Type B pancreatic cell (in vitro differentiated cells): ENCODE measurements around the gene GLDC. TPM values are rescaled to one million over a fixed set of nuclear protein-coding genes. Genes with fewer than 3 reads are reported as not detected.
"Not testable (repeated sequence)": the region's sequence is repeated elsewhere in the genome, so short reads cannot be mapped to it uniquely, and the experiment has no call there.

Experiments
- DNase-seq: peaks from one replicate; pipeline ENCODE4 v3.0.0; 2021; ENCODE audit warnings: mixed read lengths; ENCODE audit not compliant: unreplicated experiment; ENCODE audit errors: extremely low spot score
- H3K27ac Mint-ChIP-seq: 2 replicates; pipeline ENCODE4 v1.8.0; 2021; ENCODE audit warnings: mild to moderate bottlenecking, mixed read lengths
- H3K27me3 Mint-ChIP-seq: 2 replicates; pipeline ENCODE4 v1.8.0; 2021; ENCODE audit warnings: mixed read lengths
- H3K36me3 Mint-ChIP-seq: 2 replicates; pipeline ENCODE4 v1.8.0; 2021; ENCODE audit warnings: mixed read lengths
- H3K4me1 Mint-ChIP-seq: one replicate; pipeline ENCODE4 v1.8.0; 2021; ENCODE audit warnings: mixed read lengths; ENCODE audit not compliant: unreplicated experiment
- H3K4me3 Mint-ChIP-seq: 2 replicates; pipeline ENCODE4 v1.8.0; 2021; ENCODE audit warnings: mild to moderate bottlenecking, mixed read lengths
- H3K9me3 Mint-ChIP-seq: 2 replicates; pipeline ENCODE4 v1.8.0; 2021; ENCODE audit warnings: mixed read lengths
- CTCF ChIP-seq: fragments of 200-600 bp; sonication (generic); conservative IDR thresholded peaks from 2 replicates; pipeline ENCODE4 v1.5.0; 2021; ENCODE audit warnings: antibody characterized with exemption, mild to moderate bottlenecking
- total RNA-seq: library from RNA; stranded (reverse); gene quantifications from 2 replicates; pipeline ENCODE4 v1.2.1, GENCODE V29; 2021; ENCODE audit warnings: low replicate concordance

Gene GLDC
- total RNA-seq, 1 donor from 2014 or later: 11.8 TPM

- TF ChIP-seq CTCF: no peak
- H3K27ac Mint-ChIP-seq: no peak overlapping the region
- DNase-seq: no peak
Measured at GRCh38 chr9:6631207-6631512, 14.4 kb downstream of the GLDC start.

GRCh38 chr9:6630502-6631206 is 14.9 kb downstream of the GLDC start:
- H3K4me3 Mint-ChIP-seq: no peak overlapping the region
- H3K27ac Mint-ChIP-seq: no peak overlapping the region
- H3K36me3 Mint-ChIP-seq: no peaks in the 10 kb centered on the region
- TF ChIP-seq CTCF: no peak
- peaks cover 5% of the 10 kb centered on the region for H3K27me3 Mint-ChIP-seq
- H3K4me1 Mint-ChIP-seq: peaks cover 11% of the 10 kb centered on the region
- DNase-seq: no peak
- no peaks in the 10 kb centered on the region for H3K9me3 Mint-ChIP-seq

More at GRCh38 chr9:6631207-6631512, 14.4 kb downstream of the GLDC start:
- Mint-ChIP-seq H3K9me3 (no peaks in the 10 kb centered on the region), H3K4me1 (peaks cover 11% of the 10 kb centered on the region), H3K4me3 (no peak overlapping the region), H3K27me3 (peaks cover 5% of the 10 kb centered on the region), H3K36me3 (no peaks in the 10 kb centered on the region)

- Mint-ChIP-seq H3K27me3 (no peaks in the 10 kb centered on the region), H3K4me1 (peaks cover 11% of the 10 kb centered on the region), H3K9me3 (no peaks in the 10 kb centered on the region), H3K36me3 (no peaks in the 10 kb centered on the region), H3K4me3 (no peak overlapping the region), H3K27ac (no peak overlapping the region)
- TF ChIP-seq CTCF: no peak
- DNase-seq: no peak
Measured at GRCh38 chr9:6628704-6629103, 16.8 kb downstream of the GLDC start.

- no peaks in the 10 kb centered on the region for H3K9me3 Mint-ChIP-seq
- H3K27me3 Mint-ChIP-seq: no peaks in the 10 kb centered on the region
- H3K36me3 Mint-ChIP-seq: no peaks in the 10 kb centered on the region
- H3K4me3 Mint-ChIP-seq: no peak overlapping the region
- TF ChIP-seq CTCF: no peak
- H3K4me1 Mint-ChIP-seq: no peaks in the 10 kb centered on the region
- no peak for DNase-seq
- H3K27ac Mint-ChIP-seq: no peak overlapping the region
Measured at GRCh38 chr9:6625363-6625762, 20.2 kb downstream of the GLDC start.

- H3K27me3 Mint-ChIP-seq, H3K9me3 Mint-ChIP-seq, DNase-seq, H3K4me1 Mint-ChIP-seq, H3K27ac Mint-ChIP-seq, H3K4me3 Mint-ChIP-seq, H3K36me3 Mint-ChIP-seq: not testable (repeated sequence)
Measured at GRCh38 chr9:6622784-6623183, 22.7 kb downstream of the GLDC start.

- Mint-ChIP-seq H3K36me3 (no peaks in the 10 kb centered on the region), H3K27ac (no peak overlapping the region), H3K4me1 (no peaks in the 10 kb centered on the region)
Measured at GRCh38 chr9:6620796-6621195, 24.7 kb downstream of the GLDC start.

More at GRCh38 chr9:6620796-6621195, 24.7 kb downstream of the GLDC start:
- TF ChIP-seq CTCF: no peak
- no peaks in the 10 kb centered on the region for H3K9me3 Mint-ChIP-seq
- DNase-seq: no peak
- peaks cover 2% of the 10 kb centered on the region for H3K27me3 Mint-ChIP-seq
- no peak overlapping the region for H3K4me3 Mint-ChIP-seq
